Measurements from ENCODE around the gene SRRM2.

Gene SRRM2

GRCh38 chr16:2749476-2749875, 3.0 kb upstream of the SRRM2 start:
- no peak overlapping the region for H3K27ac ChIP-seq
- TF ChIP-seq CTCF (conservative IDR thresholded peaks at IDR 0.05) = no peak

GRCh38 chr16:2749936-2750335, 2.5 kb upstream of the SRRM2 start:
- no peak for TF ChIP-seq CTCF (conservative IDR thresholded peaks at IDR 0.05)
- H3K27ac ChIP-seq = no peak overlapping the region

- H3K27ac ChIP-seq = peak overlapping the region; percentile 96
- TF ChIP-seq CTCF (conservative IDR thresholded peaks at IDR 0.05) = no peak
Measured at GRCh38 chr16:2751577-2752034, 832 bp upstream of the SRRM2 start.

- no peak for TF ChIP-seq CTCF (conservative IDR thresholded peaks at IDR 0.05)
Measured at GRCh38 chr16:2752850-2753732, 653 bp downstream of the SRRM2 start.

GRCh38 chr16:2753733-2754020, 1.2 kb downstream of the SRRM2 start:
- peak overlapping the region; percentile 96 for H3K27ac ChIP-seq

More at GRCh38 chr16:2752850-2753732, 653 bp downstream of the SRRM2 start:
- peak overlapping the region; percentile 96 for H3K27ac ChIP-seq

GRCh38 chr16:2755158-2755557, 2.7 kb downstream of the SRRM2 start:
- no peak for TF ChIP-seq CTCF (conservative IDR thresholded peaks at IDR 0.05)
- peak overlapping the region; percentile 96; the same call in 1 of the 2 replicates for H3K27ac ChIP-seq

More at GRCh38 chr16:2753733-2754020, 1.2 kb downstream of the SRRM2 start:
- TF ChIP-seq CTCF (conservative IDR thresholded peaks at IDR 0.05) = no peak

- no peak overlapping the region for H3K27ac ChIP-seq
- no peak for TF ChIP-seq CTCF (conservative IDR thresholded peaks at IDR 0.05)
Measured at GRCh38 chr16:2756288-2757015, 4.0 kb downstream of the SRRM2 start.

Measured in VCaP (cell line).